Activated naive CD4-positive, alpha-beta T cell treated with anti-CD3 and anti-CD28 coated beads, Interleukin-2, amount 10 ng/mL, durations not matched to agents 7 days and 5 days (primary cell): ENCODE results near the gene TRMT10A.
A peak's percentile ranks its signal among the peaks of the same experiment; 100 is the strongest.

ENCODE experiments used
- CTCF ChIA-PET: fragments of 350-600 bp; sonication (Branson Sonifier 250); formaldehyde crosslinking; loops from one replicate; lab custom pipeline; 2021; ENCODE audit warnings: antibody characterized with exemption; lab: Charles Lee
- DNase-seq: peaks from one replicate; pipeline ENCODE4 v3.0.0-alpha.2; 2020
- H3K27ac Mint-ChIP-seq: one replicate; pipeline ENCODE4 v1.8.0; 2021; ENCODE audit warnings: mild to moderate bottlenecking, moderate library complexity, mixed read lengths
- H3K27me3 Mint-ChIP-seq: one replicate; pipeline ENCODE4 v1.8.0; 2021; ENCODE audit warnings: mild to moderate bottlenecking, mixed read lengths
- H3K36me3 Mint-ChIP-seq: one replicate; pipeline ENCODE4 v1.8.0; 2021; ENCODE audit warnings: mixed read lengths
- H3K4me1 Mint-ChIP-seq: one replicate; pipeline ENCODE4 v1.8.0; 2021; ENCODE audit warnings: mixed read lengths
- H3K4me3 Mint-ChIP-seq: one replicate; pipeline ENCODE4 v1.8.0; 2021; ENCODE audit warnings: mild to moderate bottlenecking, moderate library complexity, mixed read lengths
- H3K9me3 Mint-ChIP-seq: one replicate; pipeline ENCODE4 v1.8.0; 2021; ENCODE audit warnings: mixed read lengths

TRMT10A gene

DNA sequence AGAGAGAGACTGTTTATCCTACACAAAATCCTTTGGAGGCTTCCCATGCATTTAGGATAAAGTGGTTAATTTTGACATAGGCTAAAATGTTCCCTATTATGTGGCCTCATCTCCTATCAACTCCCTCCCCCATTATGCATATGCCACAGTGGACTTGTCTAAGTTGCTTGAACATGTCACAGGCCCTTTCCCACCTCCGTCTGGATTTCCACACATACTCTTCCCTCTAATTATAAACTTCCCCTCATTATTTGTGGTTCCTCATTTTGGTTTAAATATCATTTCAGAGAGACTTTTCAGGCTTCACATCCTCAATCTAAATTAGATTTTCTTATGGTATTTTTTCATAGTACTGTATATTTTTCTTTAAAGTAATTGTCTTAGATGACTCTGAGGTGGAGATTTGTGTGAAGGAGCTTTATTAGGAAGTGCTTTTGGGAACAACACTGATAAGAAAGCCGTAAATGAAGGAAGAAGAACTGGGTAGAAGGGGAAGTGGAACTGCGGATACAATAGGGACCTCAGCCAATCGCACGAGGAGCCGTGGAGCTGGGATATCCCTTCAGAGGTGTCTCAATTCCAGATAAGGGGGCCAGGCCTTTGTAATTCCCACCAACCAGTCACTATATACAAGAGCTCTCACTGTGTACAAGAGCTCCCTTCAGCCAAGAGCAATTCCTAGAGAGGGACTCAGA is 45.1 kb downstream of the TRMT10A start:
- Mint-ChIP-seq H3K4me1 (no peaks in the 10 kb centered on the region), H3K9me3 (no peaks in the 10 kb centered on the region), H3K4me3 (no peak overlapping the region), H3K36me3 (no peaks in the 10 kb centered on the region), H3K27me3 (no peaks in the 10 kb centered on the region), H3K27ac (no peak overlapping the region)
- DNase-seq: no peak
- CTCF ChIA-PET: interaction anchor here (0.6 kb wide), 1 partner anchor 1838 kb away, joined by 3 read pairs; no protein-coding TSS in a partner anchor

DNA sequence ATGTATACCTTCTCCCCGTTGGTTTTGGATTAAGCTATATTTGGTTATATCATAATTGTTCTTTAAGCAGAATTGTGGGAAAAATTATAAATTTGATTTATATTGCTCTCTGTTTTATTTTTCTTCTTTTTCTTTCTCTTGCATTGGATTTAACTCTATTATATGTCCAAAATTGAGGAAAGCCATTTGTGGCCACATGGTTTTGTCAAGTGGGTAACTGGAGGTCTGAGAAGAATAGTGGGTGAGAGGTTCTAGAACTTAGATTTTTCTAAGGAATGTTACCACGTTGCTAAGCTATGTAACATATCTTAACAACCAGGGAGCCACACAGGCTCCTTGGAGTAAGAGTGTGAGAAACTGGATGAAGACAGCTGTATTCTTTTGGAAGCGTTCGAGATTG is 53.1 kb downstream of the TRMT10A start, which contains the start of gene C4orf17:
C4orf17 (plus strand) TSS at position 301 of the 400 bp plus-strand sequence. CDS start 2,061 bp downstream, outside the sequence.
- no peaks in the 10 kb centered on the region for H3K27me3 Mint-ChIP-seq
- CTCF ChIA-PET: interaction anchor here (0.9 to 1.1 kb wide), 2 partner anchors 11 to 297 kb away, joined by 3 to 4 read pairs; no protein-coding TSS in a partner anchor
- H3K27ac Mint-ChIP-seq: no peak within 1 kb of the TSS

DNA sequence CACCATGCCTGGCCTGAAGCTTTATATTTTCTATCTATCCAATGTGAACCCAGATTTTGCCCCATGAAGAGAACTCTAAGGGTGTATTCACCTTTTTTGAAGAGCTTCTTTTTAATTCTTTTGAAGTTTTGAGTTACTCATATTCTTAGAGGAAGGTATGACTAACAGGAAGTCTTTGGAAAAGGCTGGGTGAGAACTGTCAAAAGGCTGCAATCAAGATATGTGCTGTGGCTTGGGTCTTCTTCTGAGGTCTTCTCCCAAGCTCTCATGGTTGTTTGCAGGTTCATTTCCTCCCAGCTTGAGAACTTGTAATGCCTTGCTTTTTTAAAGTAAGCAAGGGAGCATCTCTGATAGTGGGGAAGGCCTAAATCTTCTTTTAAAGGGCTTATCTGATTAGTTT is 56.1 kb downstream of the TRMT10A start:
- CTCF ChIA-PET: interaction anchor here (0.9 kb wide), 1 partner anchor 587 kb away, joined by 4 read pairs; no protein-coding TSS in a partner anchor
- Mint-ChIP-seq H3K4me1 (peaks cover 37% of the 10 kb centered on the region), H3K4me3 (no peak overlapping the region), H3K27ac (peak overlapping the region; percentile 89), H3K27me3 (no peaks in the 10 kb centered on the region), H3K36me3 (no peaks in the 10 kb centered on the region), H3K9me3 (no peaks in the 10 kb centered on the region)
- DNase-seq: peak; percentile 52

More for the DNA sequence above, 53.1 kb downstream of the TRMT10A start, which contains the start of gene C4orf17:
- Mint-ChIP-seq H3K4me1 (peaks cover 27% of the 10 kb centered on the region), H3K36me3 (no peaks in the 10 kb centered on the region), H3K9me3 (no peaks in the 10 kb centered on the region), H3K4me3 (no peak within 1 kb of the TSS)
- no peak for DNase-seq

DNA sequence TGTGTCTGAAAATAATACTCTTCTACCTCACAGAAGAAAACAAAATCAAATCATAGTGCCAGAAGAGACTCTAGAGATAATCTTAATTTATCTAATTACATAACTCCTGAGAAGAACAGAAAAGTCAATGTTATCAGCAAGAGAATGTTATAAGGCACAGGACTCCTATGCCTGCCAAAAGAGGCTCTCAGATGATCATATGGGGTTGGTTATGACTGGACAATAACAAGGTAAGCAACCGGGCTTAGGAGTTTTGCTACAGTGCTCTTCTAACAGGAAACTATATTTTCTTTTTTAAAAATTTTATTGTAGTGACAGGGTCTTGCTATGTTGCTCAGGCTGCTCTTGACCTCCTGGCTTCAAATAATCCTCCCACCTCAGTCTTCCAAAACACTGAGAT is 56.5 kb downstream of the TRMT10A start:
- Mint-ChIP-seq H3K4me1 (peaks cover 37% of the 10 kb centered on the region), H3K9me3 (no peaks in the 10 kb centered on the region), H3K4me3 (no peak overlapping the region), H3K36me3 (no peaks in the 10 kb centered on the region), H3K27ac (peak overlapping the region; percentile 89), H3K27me3 (no peaks in the 10 kb centered on the region)
- no peak for DNase-seq
- CTCF ChIA-PET: interaction anchor here (0.9 kb wide), 1 partner anchor 588 kb away, joined by 4 read pairs; no protein-coding TSS in a partner anchor

DNA sequence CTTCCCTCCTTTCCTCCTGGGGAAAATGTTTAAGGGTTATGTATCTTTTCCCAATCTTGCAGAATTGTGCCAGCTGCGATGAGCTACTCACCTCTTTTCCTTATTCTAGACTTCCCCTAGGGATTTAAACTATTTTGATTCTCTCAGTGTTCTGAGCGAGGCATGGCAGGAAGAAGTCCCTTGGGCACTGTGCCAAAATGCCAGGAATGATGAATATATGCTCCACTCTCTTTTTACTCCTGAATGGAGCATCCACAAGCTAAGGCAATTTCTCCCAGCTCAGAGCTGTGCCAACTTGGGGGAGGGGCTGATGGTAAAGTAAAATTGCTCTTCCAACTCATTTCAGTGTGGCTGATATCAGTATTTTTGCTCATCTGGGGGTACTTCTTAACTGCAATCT is 57.1 kb downstream of the TRMT10A start:
- CTCF ChIA-PET: no interaction called here
- H3K4me3 Mint-ChIP-seq: no peak overlapping the region
- no peaks in the 10 kb centered on the region for H3K9me3 Mint-ChIP-seq
- no peak for DNase-seq
- H3K27me3 Mint-ChIP-seq: no peaks in the 10 kb centered on the region
- peak overlapping the region; percentile 89 for H3K27ac Mint-ChIP-seq
- peaks cover 37% of the 10 kb centered on the region for H3K4me1 Mint-ChIP-seq
- no peaks in the 10 kb centered on the region for H3K36me3 Mint-ChIP-seq

DNA sequence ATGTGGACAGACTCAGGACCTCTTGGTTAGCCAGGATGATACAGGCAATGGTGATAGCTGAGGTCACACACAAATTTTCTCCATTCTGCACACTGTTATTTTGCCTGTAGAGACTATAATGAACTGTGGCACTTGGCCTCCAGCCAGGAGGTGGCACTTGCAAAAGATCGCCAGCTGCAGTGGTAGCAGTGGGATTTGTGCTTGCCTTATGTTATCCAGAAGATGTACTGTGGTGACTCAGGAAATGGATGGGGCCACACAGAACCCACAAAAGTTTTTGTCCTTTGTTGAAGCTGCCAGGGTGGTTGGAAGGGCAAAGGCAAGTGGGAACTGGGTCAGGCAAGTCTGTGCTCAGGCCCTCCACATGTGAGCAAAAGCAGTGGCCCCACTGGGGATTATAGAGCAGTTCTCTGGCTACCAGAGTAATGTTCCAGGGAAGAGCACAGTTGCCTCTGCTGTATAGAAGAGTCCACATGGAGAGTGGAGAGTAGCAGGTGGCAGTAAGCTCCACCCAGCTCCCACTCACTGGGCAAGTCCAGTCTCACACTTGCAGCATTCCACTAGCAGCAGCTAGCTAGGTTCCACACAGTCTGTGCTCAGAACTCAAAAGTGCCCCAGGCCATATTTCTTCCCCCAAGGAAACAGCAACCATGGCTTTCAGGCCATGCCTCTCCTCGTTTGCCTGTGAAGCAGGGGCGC is 58.9 kb downstream of the TRMT10A start:
- Mint-ChIP-seq H3K27me3 (no peaks in the 10 kb centered on the region), H3K36me3 (no peaks in the 10 kb centered on the region)

More for the DNA sequence above, 58.9 kb downstream of the TRMT10A start:
- H3K9me3 Mint-ChIP-seq: no peaks in the 10 kb centered on the region
- CTCF ChIA-PET: interaction anchor here (0.6 to 1.3 kb wide), 2 partner anchors 37 to 303 kb away, joined by 3 to 5 read pairs; no protein-coding TSS in a partner anchor
- H3K27ac Mint-ChIP-seq: no peak overlapping the region
- no peak for DNase-seq
- H3K4me3 Mint-ChIP-seq: no peak overlapping the region
- peaks cover 37% of the 10 kb centered on the region for H3K4me1 Mint-ChIP-seq
